ENCODE results near the gene SLC8A1.
A peak's percentile ranks its signal among the peaks of the same experiment; 100 is the strongest.

The SLC8A1 gene

DNA sequence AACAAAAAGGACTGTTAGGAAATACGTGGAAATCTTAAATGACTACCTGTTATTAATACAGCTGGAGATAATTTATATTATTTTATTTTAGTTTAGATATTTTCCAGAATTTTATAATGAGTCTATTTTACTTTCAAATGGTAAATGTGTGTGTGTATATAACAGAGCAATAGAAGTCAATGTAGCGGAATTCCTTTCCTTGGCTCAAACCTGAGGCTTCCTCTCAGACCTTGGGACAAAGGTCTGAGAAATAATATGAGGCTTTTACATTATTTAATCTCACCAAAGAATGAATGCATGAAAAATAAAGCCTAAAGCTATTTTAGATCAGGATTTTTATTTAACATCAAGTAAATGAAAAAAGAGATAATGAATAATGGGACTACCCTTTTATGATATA lies 65.7 kb downstream of the SLC8A1 start:
- no peak for DNase-seq

GRCh38 chr2:40384714-40385113 lies 67.2 kb downstream of the SLC8A1 start:
- no peak for DNase-seq

GRCh38 chr2:40384233-40384632 lies 67.7 kb downstream of the SLC8A1 start:
- no peak for DNase-seq

DNA sequence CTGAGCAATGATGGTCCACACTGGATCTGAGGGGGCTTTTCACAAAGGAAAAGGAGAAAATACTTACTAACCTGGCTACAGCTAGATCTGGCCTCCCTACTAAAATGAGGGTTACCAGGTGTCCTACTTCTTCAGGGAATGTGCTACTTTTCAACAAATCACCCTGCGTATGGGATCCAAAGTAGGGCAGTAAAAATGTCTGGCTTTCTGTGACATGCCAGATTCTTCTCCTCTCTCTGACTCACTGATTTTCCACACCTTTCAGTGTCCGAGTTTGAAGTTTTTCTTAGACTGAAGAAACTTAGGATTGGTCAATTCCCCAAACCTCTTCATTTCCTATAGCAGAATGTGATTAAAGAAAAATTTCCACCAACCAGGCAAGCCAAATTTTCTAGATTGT lies 71.2 kb downstream of the SLC8A1 start:
- no peak for DNase-seq

GRCh38 chr2:40380041-40380440 lies 71.8 kb downstream of the SLC8A1 start:
- DNase-seq: no peak

DNA sequence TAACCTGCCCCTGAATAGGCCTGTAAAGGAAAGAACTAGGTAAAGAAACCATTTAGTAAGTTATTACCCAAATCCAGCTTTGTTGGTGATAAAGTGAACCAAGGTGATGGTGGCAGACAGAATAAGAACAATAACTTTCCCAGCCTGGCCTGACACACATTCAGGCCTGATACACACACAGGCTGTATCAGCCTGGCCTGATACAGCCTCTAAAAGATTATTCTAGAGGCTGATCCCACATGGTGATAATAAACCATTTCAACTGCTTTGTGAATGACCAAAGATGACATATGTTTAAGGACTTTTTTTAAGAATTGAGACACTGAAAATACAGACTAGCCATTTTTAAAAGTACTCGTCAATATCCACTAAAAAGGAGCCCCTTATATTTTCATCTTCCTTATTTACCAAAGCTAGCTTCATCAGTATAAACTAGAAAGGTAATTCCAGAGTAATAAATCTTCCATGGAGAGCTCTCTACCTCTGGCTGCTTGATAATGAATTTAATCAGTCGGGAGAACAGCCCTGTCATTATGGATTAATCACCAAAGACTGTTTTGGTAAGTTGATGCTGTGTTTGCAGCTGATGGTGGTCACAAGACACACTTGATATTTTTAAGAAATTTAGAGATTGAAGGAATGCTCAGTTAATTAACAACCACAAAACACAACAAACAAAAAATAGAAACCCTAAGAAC lies 77.2 kb downstream of the SLC8A1 start:
- DNase-seq: no peak

DNA sequence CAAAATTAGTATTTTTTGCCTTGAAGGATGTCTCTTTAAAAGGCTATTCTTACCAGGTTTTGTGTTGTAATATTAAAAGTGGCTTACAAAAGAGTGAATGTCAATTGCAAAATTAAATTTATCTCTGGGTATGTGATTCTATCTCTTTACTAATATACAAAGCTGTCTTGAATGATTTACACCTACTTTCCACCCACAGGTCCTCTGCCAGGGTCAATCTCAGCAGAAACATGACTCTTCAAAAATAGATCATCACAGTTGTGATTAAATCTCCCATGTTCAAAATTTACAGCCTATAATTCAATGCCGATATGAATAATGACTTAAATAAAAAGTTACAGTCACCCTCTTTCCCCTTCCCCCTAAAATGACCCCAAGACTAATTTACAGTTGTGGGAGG lies 78.8 kb downstream of the SLC8A1 start:
- no peak for DNase-seq

DNA sequence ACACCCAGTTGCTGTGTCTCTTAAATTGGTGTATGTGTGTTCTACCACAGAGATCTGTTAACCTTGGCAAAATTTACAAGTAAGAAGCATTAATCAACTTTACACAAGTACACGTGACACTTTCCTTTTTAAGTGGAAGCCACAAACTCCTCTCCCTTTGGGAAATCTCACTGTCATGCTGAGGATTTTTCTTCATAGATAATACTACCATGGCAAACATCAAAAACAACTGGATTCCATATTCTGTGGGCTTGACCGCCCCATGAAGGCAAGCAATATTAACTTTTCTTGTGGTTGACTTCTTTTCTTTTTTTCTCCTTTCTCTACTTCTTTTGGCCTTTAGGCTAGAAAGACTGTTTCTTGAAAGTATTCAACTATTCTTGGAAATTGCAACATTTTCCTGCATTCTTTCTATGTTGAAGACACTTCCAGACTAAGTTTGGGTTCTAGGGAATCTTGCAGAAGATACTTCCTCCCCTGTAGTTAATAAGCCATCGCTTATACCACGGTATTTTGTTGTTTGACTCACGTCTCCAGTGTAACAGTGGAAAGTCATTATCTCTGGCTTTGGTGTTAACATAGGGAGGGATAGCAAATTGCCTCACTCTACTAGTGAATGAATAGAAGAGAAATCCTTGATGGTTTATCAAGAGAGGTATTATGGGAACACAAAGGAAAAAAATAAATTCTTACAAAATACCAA lies 79.5 kb downstream of the SLC8A1 start:
- no peak for DNase-seq

- DNase-seq: peak in 5 of 51 donors; percentile 1 to 14 (median 5)
Measured at GRCh38 chr2:40371525-40372282, 80.2 kb downstream of the SLC8A1 start.

GRCh38 chr2:40370007-40370395 lies 81.9 kb downstream of the SLC8A1 start:
- DNase-seq: no peak

DNA sequence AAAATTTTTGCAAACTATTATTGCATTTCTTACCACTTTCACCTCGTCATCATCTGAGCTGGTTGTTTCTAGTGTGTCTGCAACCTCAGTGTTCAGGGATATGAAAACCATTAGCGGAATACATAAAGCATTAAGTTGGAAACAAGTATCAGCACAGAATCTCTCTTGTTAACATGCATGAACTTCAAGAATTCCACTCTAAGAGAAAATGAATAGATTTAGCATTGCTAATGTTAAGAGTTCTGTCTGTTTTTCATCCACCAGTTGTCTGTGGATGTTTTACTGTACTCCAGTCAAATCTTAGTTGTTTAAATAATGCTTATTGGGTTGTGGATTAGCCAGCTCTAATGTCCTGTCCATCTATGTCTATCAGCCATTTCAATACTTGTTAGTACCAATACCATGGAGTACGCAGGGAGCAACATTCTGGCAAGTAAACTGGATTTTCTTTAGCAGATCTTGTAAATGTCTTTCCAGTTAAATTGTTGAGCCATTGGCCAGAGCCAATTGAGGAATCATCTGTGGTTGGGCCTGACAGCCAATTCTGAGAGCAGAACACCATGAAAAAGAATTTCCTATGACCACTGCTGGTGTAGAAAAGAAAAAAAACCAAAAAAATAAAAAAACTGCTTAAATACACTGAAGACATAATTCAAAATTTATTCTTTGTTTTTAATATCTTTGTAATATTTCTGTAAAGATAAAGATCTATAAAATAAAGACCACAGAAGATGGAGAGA lies 82.5 kb downstream of the SLC8A1 start:
- DNase-seq: no peak

GRCh38 chr2:40367652-40368051 lies 84.2 kb downstream of the SLC8A1 start:
- no peak for DNase-seq

GRCh38 chr2:40367032-40367431 lies 84.9 kb downstream of the SLC8A1 start:
- no peak for DNase-seq

- DNase-seq: no peak
Measured at GRCh38 chr2:40364151-40364874, 87.6 kb downstream of the SLC8A1 start.

DNA sequence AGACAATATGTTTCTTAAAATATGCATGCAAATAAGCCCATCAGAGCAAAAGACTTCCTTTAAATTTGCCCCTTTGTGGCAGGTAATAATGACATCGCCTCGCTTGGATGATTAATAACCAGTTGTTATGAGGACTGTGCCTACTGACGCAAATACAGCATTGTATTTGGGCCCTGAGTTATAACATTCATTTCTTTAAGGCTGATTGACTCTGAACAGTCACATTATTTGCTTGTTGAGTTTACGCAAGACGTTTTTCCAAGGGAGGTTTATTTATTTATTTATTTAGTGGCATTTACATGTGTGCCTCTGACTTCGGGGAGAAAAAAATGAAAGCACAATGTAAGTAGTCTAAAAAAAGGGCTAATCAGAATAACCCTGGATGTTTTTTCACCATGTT lies 88.3 kb downstream of the SLC8A1 start:
- no peak for DNase-seq

DNA sequence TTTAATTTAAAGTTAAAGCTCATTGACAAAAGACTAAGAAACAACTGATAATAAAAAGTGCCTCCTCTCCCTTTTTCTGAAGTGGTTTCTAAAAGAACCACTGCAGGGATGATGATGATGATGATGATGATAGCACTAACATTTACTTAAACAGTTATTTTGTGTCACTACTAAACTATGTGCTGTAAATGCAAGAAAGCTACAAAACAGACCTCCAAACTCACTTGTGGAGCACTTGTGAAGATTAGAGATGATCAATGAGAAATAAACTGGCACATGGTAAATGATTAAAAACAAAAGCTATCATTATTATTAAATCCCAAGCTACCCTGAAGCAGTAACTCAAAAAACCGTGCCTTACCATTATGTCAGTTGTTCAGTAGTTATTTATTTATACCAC lies 88.7 kb downstream of the SLC8A1 start:
- no peak for DNase-seq

DNA sequence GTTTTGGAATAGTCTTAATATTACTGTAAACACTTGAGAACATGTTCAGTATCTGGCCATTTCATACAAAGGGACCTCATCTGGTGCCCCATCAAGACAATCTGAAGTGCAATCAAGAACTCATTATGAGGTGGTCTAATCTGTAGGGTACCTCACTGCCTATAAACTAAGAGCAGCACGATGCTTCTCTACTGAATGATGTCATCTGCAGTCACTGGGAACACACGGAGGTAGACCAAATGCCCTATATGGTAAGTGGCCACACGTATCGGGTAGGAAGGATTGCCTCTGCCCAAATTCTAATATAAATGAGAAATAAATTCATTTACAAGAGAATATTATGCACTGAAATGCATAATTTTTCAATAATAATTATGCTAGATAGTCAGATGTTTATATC lies 90.4 kb downstream of the SLC8A1 start:
- no peak for DNase-seq

DNA sequence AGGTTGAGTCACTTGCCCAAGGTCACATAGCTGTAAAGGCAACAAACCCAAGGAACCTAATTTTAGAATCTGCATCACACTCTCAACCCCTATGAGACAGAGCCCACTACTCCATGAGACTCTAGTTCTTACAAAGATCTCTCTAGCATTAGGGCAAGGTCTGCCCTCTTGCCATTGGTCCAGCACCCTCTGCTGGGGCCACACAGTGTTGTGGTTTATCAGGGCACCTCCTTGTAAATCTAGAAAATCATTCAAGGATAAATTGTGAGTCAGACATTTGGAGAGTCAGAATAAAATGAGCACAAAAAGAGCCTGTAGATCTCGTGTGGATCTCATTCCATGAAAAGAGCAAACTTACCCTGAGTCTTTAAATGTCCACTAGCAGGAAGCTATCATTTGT lies 91.2 kb downstream of the SLC8A1 start:
- DNase-seq: no peak

- DNase-seq: no peak
Measured at GRCh38 chr2:40359811-40360210, 92.1 kb downstream of the SLC8A1 start.

DNA sequence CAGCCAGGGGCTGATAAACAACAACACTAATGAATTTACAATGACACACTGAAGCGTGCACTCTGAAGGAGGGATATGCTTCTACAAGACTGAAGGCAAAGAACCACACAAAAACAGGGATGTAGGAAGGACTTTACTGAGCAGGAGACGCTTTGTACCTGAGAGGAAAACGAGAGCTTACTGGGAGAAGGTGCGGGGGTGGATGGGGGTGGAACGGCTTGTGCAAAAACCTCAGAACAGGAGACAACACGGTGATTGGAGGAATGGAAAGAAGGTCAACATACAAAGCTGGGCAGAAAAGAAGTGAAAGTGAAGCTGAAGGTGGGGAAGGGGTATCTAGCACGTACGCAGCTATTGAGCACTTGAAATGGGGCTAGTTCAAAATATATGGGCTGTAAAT lies 93.1 kb downstream of the SLC8A1 start:
- DNase-seq: no peak

GRCh38 chr2:40357667-40358066 lies 94.2 kb downstream of the SLC8A1 start:
- no peak for DNase-seq

Data from hypothalamus (tissue), 51 donors.